HCT116 (cell line): ENCODE data around the gene SEPTIN6. TPM values are rescaled to one million over a fixed set of nuclear protein-coding genes. Genes with fewer than 3 reads are reported as not detected.
A peak's percentile ranks its signal among the peaks of the same experiment; 100 is the strongest.

Experiments used
- ATAC-seq: fragments of 200-7000 bp; cut with Tn5 transposase; 2 replicates; pipeline ENCODE4 v1.9.1; 2020; ENCODE audit warnings: mild to moderate bottlenecking, moderate library complexity
- BruUV-seq: library from RNA; stranded (reverse); fragments of 400-500 nt; replicated peaks from 2 replicates; lab custom pipeline; 2021; lab: Mats Ljungman, UMichigan
- CTCF ChIA-PET: fragments of 300-600 bp; sonication (Branson Sonifier 250); formaldehyde crosslinking; loops from one replicate; lab custom pipeline; 2021; ENCODE audit warnings: antibody characterized with exemption; lab: Charles Lee
- POLR2A ChIA-PET: fragments of 300-600, 350-600 bp; sonication (Branson Sonifier 250); formaldehyde crosslinking; loops from one replicate; lab custom pipeline; 2021; ENCODE audit warnings: antibody characterized with exemption; lab: Charles Lee
- RAD21 ChIA-PET, 2 experiments: fragments of 300-600 bp; sonication (Branson Sonifier 250); formaldehyde crosslinking; loops; one replicate each; lab custom pipeline; 2023; ENCODE audit warnings: low total read pairs in 2 of 2; ENCODE audit not compliant: uncharacterized antibody in 2 of 2, unreplicated experiment in 2 of 2, low non-redundant PET in 1 of 2; lab: Charles Lee
- DNase-seq: peaks from one replicate; pipeline ENCODE4 v3.0.0-alpha.2; 2010; ENCODE audit warnings: low read depth, low spot score
- H2AFZ ChIP-seq: fragments of 200-600 bp; shearing (Covaris generic), sonication (generic); 2 replicates; pipeline ENCODE4 v1.6.1; 2017; ENCODE audit warnings: low read depth, mixed run types, mixed read lengths, antibody characterized with exemption, low read length; ENCODE audit not compliant: poor library complexity, severe bottlenecking
- H3K27ac ChIP-seq: 2 replicates; pipeline ENCODE4 v1.5.1; 2012; ENCODE audit warnings: low read depth, low read length
- H3K27me3 ChIP-seq: fragments of 200-600 bp; sonication (generic); 2 replicates; pipeline ENCODE4 v1.6.1; 2016; ENCODE audit warnings: mixed run types, low read length, mixed read lengths; ENCODE audit not compliant: insufficient read depth
- H3K36me3 ChIP-seq, 2 experiments: fragments of 200-500 bp in 1 of 2; fragments of 200-600 bp in 1 of 2; sonication (Bioruptor generic) in 1 of 2; sonication (generic) in 1 of 2; 2 replicates each; pipeline versions ENCODE4 v1.5.1 to v1.6.1; 2014 to 2016; ENCODE audit warnings: low read length in 2 of 2, inconsistent platforms in 1 of 2, mixed read lengths in 1 of 2, mixed run types in 1 of 2; ENCODE audit not compliant: insufficient read depth in 2 of 2, control insufficient read depth in 1 of 2
- H3K4me1 ChIP-seq, 2 experiments: fragments of 200-600 bp in 1 of 2; sonication (generic) in 1 of 2; 2 replicates each; pipeline versions ENCODE4 v1.5.1 to v1.6.1; 2012 to 2017; ENCODE audit warnings: low read length in 2 of 2, inconsistent platforms in 1 of 2, mild to moderate bottlenecking in 1 of 2, mixed read lengths in 1 of 2, mixed run types in 1 of 2, moderate library complexity in 1 of 2; ENCODE audit not compliant: insufficient read depth in 2 of 2, control insufficient read depth in 1 of 2
- H3K4me2 ChIP-seq: fragments of 200-600 bp; sonication (generic); 2 replicates; pipeline ENCODE4 v1.6.1; 2017; ENCODE audit warnings: mixed run types, low read length, mixed read lengths
- H3K4me3 ChIP-seq, 2 experiments: fragments of 200-600 bp in 1 of 2; sonication (generic) in 1 of 2; replicated peaks in 1 of 2; 2 replicates each; pipeline ENCODE4 v1.5.1; 2011 to 2016; ENCODE audit warnings: low read length in 2 of 2, control low read depth in 1 of 2, low read depth in 1 of 2, mild to moderate bottlenecking in 1 of 2, mixed read lengths in 1 of 2, mixed run types in 1 of 2
- H3K79me2 ChIP-seq: fragments of 200-600 bp; sonication (generic); 2 replicates; pipeline ENCODE4 v1.6.1; 2017; ENCODE audit warnings: mild to moderate bottlenecking, mixed run types, low read length, moderate library complexity, mixed read lengths; ENCODE audit not compliant: insufficient read depth
- H3K9ac ChIP-seq: fragments of 200-600 bp; sonication (generic); 2 replicates; pipeline ENCODE4 v1.6.1; 2016; ENCODE audit warnings: low read length, mixed read lengths
- H3K9me2 ChIP-seq: fragments of 200-600 bp; sonication (generic), shearing (Covaris generic); 2 replicates; pipeline ENCODE4 v1.6.1; 2017; ENCODE audit warnings: mixed run types, mild to moderate bottlenecking, moderate library complexity; ENCODE audit not compliant: insufficient read depth
- H3K9me3 ChIP-seq, 2 experiments: fragments of 200-500 bp in 1 of 2; fragments of 200-600 bp in 1 of 2; sonication (Bioruptor generic) in 1 of 2; sonication (generic) in 1 of 2; 2 replicates each; pipeline ENCODE4 v1.6.1; 2014 to 2017; ENCODE audit warnings: low read length in 2 of 2, mixed read lengths in 2 of 2, inconsistent platforms in 1 of 2, low read depth in 1 of 2, mild to moderate bottlenecking in 1 of 2, mixed run types in 1 of 2, moderate library complexity in 1 of 2; ENCODE audit not compliant: control insufficient read depth in 1 of 2, insufficient read depth in 1 of 2
- H4K20me1 ChIP-seq: fragments of 200-600 bp; sonication (generic), shearing (Covaris generic); 2 replicates; pipeline ENCODE4 v1.6.1; 2017; ENCODE audit warnings: mixed run types, mild to moderate bottlenecking, moderate library complexity; ENCODE audit not compliant: insufficient read depth
- EGR1 ChIP-seq: IDR thresholded peaks from 2 replicates; pipeline ENCODE4 v1.6.1; 2012; ENCODE audit warnings: low read depth
- FOSL1 ChIP-seq: IDR thresholded peaks from 2 replicates; pipeline ENCODE4 v1.6.1; 2012; ENCODE audit warnings: low read depth
- RAD21 ChIP-seq: IDR thresholded peaks from 2 replicates; pipeline ENCODE4 v1.6.1; 2012; ENCODE audit warnings: low read depth, mild to moderate bottlenecking
- SIN3A ChIP-seq: IDR thresholded peaks from 2 replicates; pipeline ENCODE4 v1.6.1; 2012; ENCODE audit warnings: low read depth
- TCF7L2 ChIP-seq: IDR thresholded peaks from 2 replicates; pipeline ENCODE4 v1.7.0; 2011; ENCODE audit warnings: borderline replicate concordance, inconsistent platforms; ENCODE audit not compliant: insufficient read depth, insufficient read length; ENCODE audit errors: extremely low read depth
- intact Hi-C: fragments of 100-400 bp; cut with micrococcal nuclease; formaldehyde crosslinking; loops from 2 replicates; pipeline ENCODE4 v1.10.0; 2022
- total RNA-seq: library from RNA; stranded (reverse); gene quantifications from one replicate; pipeline ENCODE4 v1.2.1, GENCODE V29; 2021; ENCODE audit not compliant: unreplicated experiment
- TF ChIP-seq, protein P1 (sequence below): IDR thresholded peaks from 2 replicates; pipeline ENCODE4 v1.6.1; 2012

SEPTIN6 gene
- total RNA-seq, 1 experiment from 2014 or later = 10.8 TPM

DNA sequence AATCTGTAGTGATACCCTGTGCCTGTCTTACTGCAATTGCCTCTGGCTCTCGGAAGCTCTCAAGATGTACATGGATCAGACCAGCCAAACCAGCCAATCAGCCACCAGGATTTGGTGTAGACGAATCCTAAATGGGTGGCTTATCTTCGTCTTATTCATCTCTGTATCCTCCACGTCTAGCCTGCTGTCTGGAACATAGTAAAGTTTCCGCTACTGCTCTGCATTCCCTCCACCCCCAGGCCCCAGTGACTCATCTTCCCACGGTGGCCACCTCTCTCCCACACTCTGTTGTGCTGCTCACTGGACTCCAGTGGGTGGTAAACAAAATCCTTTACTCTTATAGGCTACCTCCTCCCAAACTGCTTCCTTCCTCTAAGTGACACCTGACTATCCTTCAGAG, 37.8 kb downstream of the SEPTIN6 start:
- H3K9ac ChIP-seq = no peak overlapping the region
- ChIA-PET POLR2A (no interaction called here), CTCF (no interaction called here), RAD21 (no interaction called here)
- no peaks in the 10 kb centered on the region for H4K20me1 ChIP-seq
- H3K79me2 ChIP-seq = no peaks in the 10 kb centered on the region
- H3K9me2 ChIP-seq = no peaks in the 10 kb centered on the region
- peaks cover 17 to 18% of the 10 kb centered on the region in 2 experiments for H3K4me1 ChIP-seq
- TF ChIP-seq EGR1 (0 out of 2 replicates have a peak, but pooled peaks have one; percentile 28), FOSL1 (no peak), TCF7L2 (no peak)
- TF ChIP-seq, protein P1, sequence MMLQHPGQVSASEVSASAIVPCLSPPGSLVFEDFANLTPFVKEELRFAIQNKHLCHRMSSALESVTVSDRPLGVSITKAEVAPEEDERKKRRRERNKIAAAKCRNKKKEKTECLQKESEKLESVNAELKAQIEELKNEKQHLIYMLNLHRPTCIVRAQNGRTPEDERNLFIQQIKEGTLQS = no peak
- no peaks in the 10 kb centered on the region for H3K36me3 ChIP-seq
- ATAC-seq (peak; percentile 44; the same call in 1 of the 2 replicates), DNase-seq (no peak)
- H3K27ac ChIP-seq = no peak overlapping the region
- no peak overlapping the region for H2AFZ ChIP-seq
- no peaks in the 10 kb centered on the region for H3K9me3 ChIP-seq
- intact Hi-C loops = loop anchor here (5.0 kb wide), 1 partner anchor 37 kb away; the partner anchor contains the start of gene SEPTIN6
- BruUV-seq = no TSS peak
- no peaks in the 10 kb centered on the region for H3K27me3 ChIP-seq
- H3K4me2 ChIP-seq = peak overlapping the region; percentile 60
- no peak overlapping the region for H3K4me3 ChIP-seq

DNA sequence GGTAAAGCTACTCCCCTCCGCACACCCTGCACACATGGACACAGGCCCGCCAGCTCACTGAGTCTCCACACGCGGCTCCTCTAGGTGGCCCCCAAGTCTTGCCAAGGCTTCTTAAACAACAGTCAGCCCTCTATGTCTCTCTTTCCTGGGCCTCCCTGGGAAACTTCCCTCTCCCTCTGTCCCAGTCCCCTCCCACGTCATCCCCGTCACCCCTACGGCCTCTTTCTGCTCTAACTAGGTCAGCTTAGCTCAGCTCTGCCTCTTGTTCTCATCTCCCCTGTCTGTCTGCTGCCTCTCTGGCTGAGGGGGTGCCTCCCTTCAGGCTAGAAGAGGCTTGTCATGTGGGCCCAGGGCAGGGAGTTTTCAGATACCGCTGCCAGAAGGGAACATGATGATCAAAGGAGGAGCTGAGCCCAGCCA, 38.8 kb downstream of the SEPTIN6 start:
- no peak overlapping the region for H3K9ac ChIP-seq
- no peak overlapping the region for H2AFZ ChIP-seq
- CTCF ChIA-PET = no interaction called here
- POLR2A ChIA-PET = no interaction called here
- ATAC-seq (no peak), DNase-seq (no peak)
- BruUV-seq = no TSS peak
- H3K36me3 ChIP-seq = no peaks in the 10 kb centered on the region
- no peaks in the 10 kb centered on the region for H3K27me3 ChIP-seq
- RAD21 ChIA-PET = no interaction called here
- intact Hi-C loops = no loop called here
- H3K9me2 ChIP-seq = no peaks in the 10 kb centered on the region
- no peak overlapping the region for H3K4me3 ChIP-seq
- TF ChIP-seq RAD21 (peak; percentile 18; the same call in 1 of the 2 replicates), SIN3A (no peak)
- TF ChIP-seq, all 23 proteins: peak for 1
- Histone ChIP-seq H4K20me1 (no peaks in the 10 kb centered on the region), H3K79me2 (no peaks in the 10 kb centered on the region), H3K27ac (no peak overlapping the region), H3K4me1 (peaks cover 17 to 18% of the 10 kb centered on the region in 2 experiments), H3K9me3 (no peaks in the 10 kb centered on the region), H3K4me2 (no peak overlapping the region)
